ENCODE results near the gene PNMT. TPM values are rescaled to one million over a fixed set of nuclear protein-coding genes. Genes with fewer than 3 reads are reported as not detected.

The PNMT gene
- total and polyA plus RNA-seq, 2 of the 13 experiments (the other 11 are each of a cell fraction or from before 2014, with no cell fraction given) = 0.25 TPM; not detected in 1

DNA sequence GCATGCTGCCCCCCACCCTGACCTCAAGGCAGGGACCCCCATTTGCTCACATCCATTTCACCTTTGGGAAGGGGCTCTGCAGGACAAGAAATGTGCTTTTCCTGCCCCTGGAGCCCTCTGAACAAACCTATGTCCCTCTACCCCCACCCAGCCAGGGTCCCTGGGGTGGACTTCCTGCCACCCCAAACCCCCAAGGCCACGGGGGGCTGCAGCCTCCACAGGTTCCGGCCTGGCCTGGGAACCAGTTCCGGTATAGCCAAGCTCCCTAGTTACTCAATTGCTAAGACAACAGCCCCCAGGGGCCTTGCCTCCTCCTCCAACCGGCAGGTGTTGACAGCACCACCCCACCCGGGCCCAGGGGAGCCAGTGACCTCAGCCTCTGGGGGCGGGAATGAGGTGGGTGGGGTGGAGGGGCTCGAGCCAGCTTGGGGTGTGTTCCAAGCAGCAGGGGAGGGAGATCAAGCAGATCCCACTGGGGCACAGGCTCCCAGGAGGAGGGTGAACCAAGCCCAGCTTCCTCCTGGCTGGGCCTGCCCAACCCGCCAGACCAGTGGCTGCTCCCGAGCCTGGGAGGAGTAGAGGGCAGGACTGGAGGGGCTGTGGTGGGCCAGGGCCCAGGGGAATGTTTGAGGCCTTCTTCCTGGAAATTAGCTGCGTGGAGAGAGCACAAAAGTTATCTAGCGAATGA lies 6.6 kb downstream of the PNMT start (continued):
- TF ChIP-seq SRSF1 (optimal IDR thresholded peaks at IDR 0.05; ENCODE audit: low read depth, low read length) = peak; percentile 77
- TF ChIP-seq RELA (CRISPR knock-in tag; IDR thresholded peaks at IDR 0.05) = no peak
- TF ChIP-seq, protein P1, sequence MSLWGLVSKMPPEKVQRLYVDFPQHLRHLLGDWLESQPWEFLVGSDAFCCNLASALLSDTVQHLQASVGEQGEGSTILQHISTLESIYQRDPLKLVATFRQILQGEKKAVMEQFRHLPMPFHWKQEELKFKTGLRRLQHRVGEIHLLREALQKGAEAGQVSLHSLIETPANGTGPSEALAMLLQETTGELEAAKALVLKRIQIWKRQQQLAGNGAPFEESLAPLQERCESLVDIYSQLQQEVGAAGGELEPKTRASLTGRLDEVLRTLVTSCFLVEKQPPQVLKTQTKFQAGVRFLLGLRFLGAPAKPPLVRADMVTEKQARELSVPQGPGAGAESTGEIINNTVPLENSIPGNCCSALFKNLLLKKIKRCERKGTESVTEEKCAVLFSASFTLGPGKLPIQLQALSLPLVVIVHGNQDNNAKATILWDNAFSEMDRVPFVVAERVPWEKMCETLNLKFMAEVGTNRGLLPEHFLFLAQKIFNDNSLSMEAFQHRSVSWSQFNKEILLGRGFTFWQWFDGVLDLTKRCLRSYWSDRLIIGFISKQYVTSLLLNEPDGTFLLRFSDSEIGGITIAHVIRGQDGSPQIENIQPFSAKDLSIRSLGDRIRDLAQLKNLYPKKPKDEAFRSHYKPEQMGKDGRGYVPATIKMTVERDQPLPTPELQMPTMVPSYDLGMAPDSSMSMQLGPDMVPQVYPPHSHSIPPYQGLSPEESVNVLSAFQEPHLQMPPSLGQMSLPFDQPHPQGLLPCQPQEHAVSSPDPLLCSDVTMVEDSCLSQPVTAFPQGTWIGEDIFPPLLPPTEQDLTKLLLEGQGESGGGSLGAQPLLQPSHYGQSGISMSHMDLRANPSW (CRISPR knock-in tag; IDR thresholded peaks at IDR 0.05; ENCODE audit: borderline replicate concordance) = 0 out of 2 replicates have a peak, but pooled peaks have one; percentile 37
- TF ChIP-seq, protein P2, sequence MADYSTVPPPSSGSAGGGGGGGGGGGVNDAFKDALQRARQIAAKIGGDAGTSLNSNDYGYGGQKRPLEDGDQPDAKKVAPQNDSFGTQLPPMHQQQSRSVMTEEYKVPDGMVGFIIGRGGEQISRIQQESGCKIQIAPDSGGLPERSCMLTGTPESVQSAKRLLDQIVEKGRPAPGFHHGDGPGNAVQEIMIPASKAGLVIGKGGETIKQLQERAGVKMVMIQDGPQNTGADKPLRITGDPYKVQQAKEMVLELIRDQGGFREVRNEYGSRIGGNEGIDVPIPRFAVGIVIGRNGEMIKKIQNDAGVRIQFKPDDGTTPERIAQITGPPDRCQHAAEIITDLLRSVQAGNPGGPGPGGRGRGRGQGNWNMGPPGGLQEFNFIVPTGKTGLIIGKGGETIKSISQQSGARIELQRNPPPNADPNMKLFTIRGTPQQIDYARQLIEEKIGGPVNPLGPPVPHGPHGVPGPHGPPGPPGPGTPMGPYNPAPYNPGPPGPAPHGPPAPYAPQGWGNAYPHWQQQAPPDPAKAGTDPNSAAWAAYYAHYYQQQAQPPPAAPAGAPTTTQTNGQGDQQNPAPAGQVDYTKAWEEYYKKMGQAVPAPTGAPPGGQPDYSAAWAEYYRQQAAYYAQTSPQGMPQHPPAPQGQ (CRISPR knock-in tag; IDR thresholded peaks at IDR 0.05; ENCODE audit: borderline replicate concordance) = no peak
- TF ChIP-seq ZNF737 (CRISPR knock-in tag; IDR thresholded peaks at IDR 0.05; ENCODE audit: borderline replicate concordance) = no peak
- TF ChIP-seq FLYWCH1 (CRISPR knock-in tag; IDR thresholded peaks at IDR 0.05) = no peak
- TF ChIP-seq, protein P3, sequence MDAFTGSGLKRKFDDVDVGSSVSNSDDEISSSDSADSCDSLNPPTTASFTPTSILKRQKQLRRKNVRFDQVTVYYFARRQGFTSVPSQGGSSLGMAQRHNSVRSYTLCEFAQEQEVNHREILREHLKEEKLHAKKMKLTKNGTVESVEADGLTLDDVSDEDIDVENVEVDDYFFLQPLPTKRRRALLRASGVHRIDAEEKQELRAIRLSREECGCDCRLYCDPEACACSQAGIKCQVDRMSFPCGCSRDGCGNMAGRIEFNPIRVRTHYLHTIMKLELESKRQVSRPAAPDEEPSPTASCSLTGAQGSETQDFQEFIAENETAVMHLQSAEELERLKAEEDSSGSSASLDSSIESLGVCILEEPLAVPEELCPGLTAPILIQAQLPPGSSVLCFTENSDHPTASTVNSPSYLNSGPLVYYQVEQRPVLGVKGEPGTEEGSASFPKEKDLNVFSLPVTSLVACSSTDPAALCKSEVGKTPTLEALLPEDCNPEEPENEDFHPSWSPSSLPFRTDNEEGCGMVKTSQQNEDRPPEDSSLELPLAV (CRISPR knock-in tag; conservative IDR thresholded peaks at IDR 0.05; ENCODE audit: low read depth) = no peak
- TF ChIP-seq, protein P4, sequence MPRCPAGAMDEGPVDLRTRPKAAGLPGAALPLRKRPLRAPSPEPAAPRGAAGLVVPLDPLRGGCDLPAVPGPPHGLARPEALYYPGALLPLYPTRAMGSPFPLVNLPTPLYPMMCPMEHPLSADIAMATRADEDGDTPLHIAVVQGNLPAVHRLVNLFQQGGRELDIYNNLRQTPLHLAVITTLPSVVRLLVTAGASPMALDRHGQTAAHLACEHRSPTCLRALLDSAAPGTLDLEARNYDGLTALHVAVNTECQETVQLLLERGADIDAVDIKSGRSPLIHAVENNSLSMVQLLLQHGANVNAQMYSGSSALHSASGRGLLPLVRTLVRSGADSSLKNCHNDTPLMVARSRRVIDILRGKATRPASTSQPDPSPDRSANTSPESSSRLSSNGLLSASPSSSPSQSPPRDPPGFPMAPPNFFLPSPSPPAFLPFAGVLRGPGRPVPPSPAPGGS (CRISPR knock-in tag; IDR thresholded peaks at IDR 0.05) = no peak
- no peak for TF ChIP-seq KDM5A (IDR thresholded peaks at IDR 0.05; ENCODE audit: borderline replicate concordance, low read length)
- TF ChIP-seq, protein P5, sequence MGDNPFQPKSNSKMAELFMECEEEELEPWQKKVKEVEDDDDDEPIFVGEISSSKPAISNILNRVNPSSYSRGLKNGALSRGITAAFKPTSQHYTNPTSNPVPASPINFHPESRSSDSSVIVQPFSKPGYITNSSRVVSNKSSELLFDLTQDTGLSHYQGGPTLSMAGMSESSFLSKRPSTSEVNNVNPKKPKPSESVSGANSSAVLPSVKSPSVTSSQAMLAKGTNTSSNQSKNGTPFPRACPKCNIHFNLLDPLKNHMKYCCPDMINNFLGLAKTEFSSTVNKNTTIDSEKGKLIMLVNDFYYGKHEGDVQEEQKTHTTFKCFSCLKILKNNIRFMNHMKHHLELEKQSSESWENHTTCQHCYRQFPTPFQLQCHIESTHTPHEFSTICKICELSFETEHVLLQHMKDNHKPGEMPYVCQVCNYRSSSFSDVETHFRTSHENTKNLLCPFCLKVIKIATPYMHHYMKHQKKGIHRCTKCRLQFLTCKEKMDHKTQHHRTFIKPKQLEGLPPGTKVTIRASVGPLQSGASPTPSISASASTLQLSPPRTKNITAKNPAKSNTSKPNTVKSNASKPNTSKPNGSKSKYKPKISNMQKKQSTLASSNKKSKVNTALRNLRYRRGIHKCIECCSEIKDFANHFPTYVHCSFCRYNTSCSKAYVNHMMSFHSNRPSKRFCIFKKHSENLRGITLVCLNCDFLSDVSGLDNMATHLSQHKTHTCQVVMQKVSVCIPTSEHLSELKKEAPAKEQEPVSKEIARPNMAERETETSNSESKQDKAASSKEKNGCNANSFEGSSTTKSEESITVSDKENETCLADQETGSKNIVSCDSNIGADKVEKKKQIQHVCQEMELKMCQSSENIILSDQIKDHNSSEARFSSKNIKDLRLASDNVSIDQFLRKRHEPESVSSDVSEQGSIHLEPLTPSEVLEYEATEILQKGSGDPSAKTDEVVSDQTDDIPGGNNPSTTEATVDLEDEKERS (CRISPR knock-in tag; IDR thresholded peaks at IDR 0.05) = no peak
- 0 out of 2 replicates have a peak, but pooled peaks have one; percentile 75 for TF ChIP-seq ZNF546 (CRISPR knock-in tag; conservative IDR thresholded peaks at IDR 0.05)
- peak; percentile 31; the same call in 1 of the 2 replicates for TF ChIP-seq KLF11 (CRISPR knock-in tag; IDR thresholded peaks at IDR 0.05)
- TF ChIP-seq TBL1XR1 (IDR thresholded peaks at IDR 0.05; ENCODE audit: borderline replicate concordance, low read length, partially characterized antibody) = no peak
- no peak for TF ChIP-seq GLI4 (CRISPR knock-in tag; IDR thresholded peaks at IDR 0.05; ENCODE audit: borderline replicate concordance)
- no peak for TF ChIP-seq CHCHD3 (CRISPR knock-in tag; IDR thresholded peaks at IDR 0.05)
